ENCODE measurements around the gene ASCL5. TPM values are rescaled to one million over a fixed set of nuclear protein-coding genes. Genes with fewer than 3 reads are reported as not detected.
A peak's percentile ranks its signal among the peaks of the same experiment; 100 is the strongest.
"Not testable (repeated sequence)": the region's sequence is repeated elsewhere in the genome, so short reads cannot be mapped to it uniquely, and the experiment has no call there.

ASCL5 gene
- polyA plus RNA-seq, 4 donors = 0.15 TPM; not detected in 2

- Histone ChIP-seq H3K27ac (ENCODE audit: low read depth in 1 of 3, low read length in 2 of 3) (peak overlapping the region; percentile 63 to 98 (median 73)), H3K4me1 (ENCODE audit: control insufficient read depth in 3 of 3, insufficient read depth in 2 of 3, low read depth in 1 of 3, low read length in 2 of 3) (peaks cover 0 to 22% (median 3%) of the 10 kb centered on the region in 3 donors), H3K36me3 (ENCODE audit: control insufficient read depth in 3 of 3, insufficient read depth in 2 of 3, low read depth in 1 of 3, low read length in 3 of 3) (no peaks in the 10 kb centered on the region), H3K27me3 (ENCODE audit: control insufficient read depth in 3 of 3, insufficient read depth in 3 of 3, low read length in 3 of 3) (peaks cover 0 to 2% (median 0%) of the 10 kb centered on the region in 3 donors), H3K9me3 (ENCODE audit: control insufficient read depth in 2 of 2, insufficient read depth in 1 of 2, low read depth in 1 of 2, low read length in 1 of 2) (no peaks in the 10 kb centered on the region), H3K4me3 (ENCODE audit: low read depth in 1 of 3, low read length in 3 of 3) (peak overlapping the region in 1 of 3 donors; percentile 66)
- no peak for FAIRE-seq
- 76 to 87% (median 84%) methylated on average over 2 of the region's 2 CpGs for WGBS, 3 donors
- DNase-seq = peak in 1 of 2 donors; percentile 42
Observed at GRCh38 chr1:201169971-201170532, 43.1 kb upstream of the ASCL5 start.

- Histone ChIP-seq H3K36me3 (ENCODE audit: control insufficient read depth in 3 of 3, insufficient read depth in 2 of 3, low read depth in 1 of 3, low read length in 3 of 3) (no peaks in the 10 kb centered on the region), H3K27ac (ENCODE audit: low read depth in 1 of 3, low read length in 2 of 3) (no peak overlapping the region), H3K27me3 (ENCODE audit: control insufficient read depth in 3 of 3, insufficient read depth in 3 of 3, low read length in 3 of 3) (peaks cover 0 to 2% (median 0%) of the 10 kb centered on the region in 3 donors), H3K4me3 (ENCODE audit: low read depth in 1 of 3, low read length in 3 of 3) (no peak overlapping the region), H3K9me3 (ENCODE audit: control insufficient read depth in 2 of 2, insufficient read depth in 1 of 2, low read depth in 1 of 2, low read length in 1 of 2) (no peaks in the 10 kb centered on the region), H3K4me1 (ENCODE audit: control insufficient read depth in 3 of 3, insufficient read depth in 2 of 3, low read depth in 1 of 3, low read length in 2 of 3) (peaks cover 0 to 18% (median 3%) of the 10 kb centered on the region in 3 donors)
- DNase-seq (no peak), FAIRE-seq (no peak)
- 64 to 100% (median 92%) methylated on average over 3 of the region's 3 CpGs for WGBS, 3 donors
Observed at GRCh38 chr1:201169203-201169602, 42.2 kb upstream of the ASCL5 start.

- WGBS, 3 donors = 42 to 66% (median 55%) methylated on average over 13 of the region's 13 CpGs
- no peak for FAIRE-seq
- no peak for DNase-seq
- Histone ChIP-seq H3K9me3 (ENCODE audit: control insufficient read depth in 2 of 2, insufficient read depth in 1 of 2, low read depth in 1 of 2, low read length in 1 of 2) (no peaks in the 10 kb centered on the region), H3K4me1 (ENCODE audit: control insufficient read depth in 3 of 3, insufficient read depth in 2 of 3, low read depth in 1 of 3, low read length in 2 of 3) (peaks cover 0 to 15% (median under 1%) of the 10 kb centered on the region in 3 donors), H3K4me3 (ENCODE audit: low read depth in 1 of 3, low read length in 3 of 3) (no peak overlapping the region), H3K36me3 (ENCODE audit: control insufficient read depth in 3 of 3, insufficient read depth in 2 of 3, low read depth in 1 of 3, low read length in 3 of 3) (no peaks in the 10 kb centered on the region), H3K27me3 (ENCODE audit: control insufficient read depth in 3 of 3, insufficient read depth in 3 of 3, low read length in 3 of 3) (peaks cover 0 to 2% (median 0%) of the 10 kb centered on the region in 3 donors), H3K27ac (ENCODE audit: low read depth in 1 of 3, low read length in 2 of 3) (no peak overlapping the region)
Observed at GRCh38 chr1:201167041-201167991, 40.3 kb upstream of the ASCL5 start.

GRCh38 chr1:201164645-201165044, 37.7 kb upstream of the ASCL5 start:
- WGBS, 3 donors = 23 to 62% (median 38%) methylated on average over 7 of the region's 7 CpGs
- FAIRE-seq (no peak), DNase-seq (peak in 1 of 2 donors; percentile 33)
- Histone ChIP-seq H3K9me3 (ENCODE audit: control insufficient read depth in 2 of 2, insufficient read depth in 1 of 2, low read depth in 1 of 2, low read length in 1 of 2) (no peaks in the 10 kb centered on the region), H3K4me1 (ENCODE audit: control insufficient read depth in 3 of 3, insufficient read depth in 2 of 3, low read depth in 1 of 3, low read length in 2 of 3) (no peaks in the 10 kb centered on the region), H3K27ac (ENCODE audit: low read depth in 1 of 3, low read length in 2 of 3) (no peak overlapping the region), H3K27me3 (ENCODE audit: control insufficient read depth in 3 of 3, insufficient read depth in 3 of 3, low read length in 3 of 3) (peaks cover 0 to 2% (median 0%) of the 10 kb centered on the region in 3 donors), H3K36me3 (ENCODE audit: control insufficient read depth in 3 of 3, insufficient read depth in 2 of 3, low read depth in 1 of 3, low read length in 3 of 3) (no peaks in the 10 kb centered on the region), H3K4me3 (ENCODE audit: low read depth in 1 of 3, low read length in 3 of 3) (no peak overlapping the region)

GRCh38 chr1:201163707-201164106, 36.7 kb upstream of the ASCL5 start:
- DNase-seq = no peak
- no peaks in the 10 kb centered on the region for H3K9me3 ChIP-seq (ENCODE audit: control insufficient read depth in 2 of 2, insufficient read depth in 1 of 2, low read depth in 1 of 2, low read length in 1 of 2)
- WGBS, 3 donors = 59 to 74% (median 62%) methylated on average over 4 of the region's 4 CpGs

GRCh38 chr1:201163036-201163435, 36.1 kb upstream of the ASCL5 start:
- not testable (repeated sequence) for H3K36me3 ChIP-seq (ENCODE audit: control insufficient read depth in 3 of 3, insufficient read depth in 2 of 3, low read depth in 1 of 3, low read length in 3 of 3); H3K4me1 ChIP-seq (ENCODE audit: control insufficient read depth in 3 of 3, insufficient read depth in 2 of 3, low read depth in 1 of 3, low read length in 2 of 3); DNase-seq; FAIRE-seq; H3K27me3 ChIP-seq (ENCODE audit: control insufficient read depth in 3 of 3, insufficient read depth in 3 of 3, low read length in 3 of 3); H3K4me3 ChIP-seq (ENCODE audit: low read depth in 1 of 3, low read length in 3 of 3); H3K27ac ChIP-seq (ENCODE audit: low read depth in 1 of 3, low read length in 2 of 3); H3K9me3 ChIP-seq (ENCODE audit: control insufficient read depth in 2 of 2, insufficient read depth in 1 of 2, low read depth in 1 of 2, low read length in 1 of 2)
- WGBS, 3 donors = 89 to 94% (median 90%) methylated on average over 8 of the region's 8 CpGs

More at GRCh38 chr1:201163707-201164106, 36.7 kb upstream of the ASCL5 start:
- no peaks in the 10 kb centered on the region for H3K4me1 ChIP-seq (ENCODE audit: control insufficient read depth in 3 of 3, insufficient read depth in 2 of 3, low read depth in 1 of 3, low read length in 2 of 3)
- no peak overlapping the region for H3K27ac ChIP-seq (ENCODE audit: low read depth in 1 of 3, low read length in 2 of 3)
- H3K4me3 ChIP-seq (ENCODE audit: low read depth in 1 of 3, low read length in 3 of 3) = no peak overlapping the region
- H3K36me3 ChIP-seq (ENCODE audit: control insufficient read depth in 3 of 3, insufficient read depth in 2 of 3, low read depth in 1 of 3, low read length in 3 of 3) = no peaks in the 10 kb centered on the region
- FAIRE-seq = no peak
- H3K27me3 ChIP-seq (ENCODE audit: control insufficient read depth in 3 of 3, insufficient read depth in 3 of 3, low read length in 3 of 3) = peaks cover 0 to 4% (median 0%) of the 10 kb centered on the region in 3 donors

GRCh38 chr1:201157949-201158348, 31.0 kb upstream of the ASCL5 start:
- Histone ChIP-seq H3K27ac (ENCODE audit: low read depth in 1 of 3, low read length in 2 of 3) (no peak overlapping the region), H3K27me3 (ENCODE audit: control insufficient read depth in 3 of 3, insufficient read depth in 3 of 3, low read length in 3 of 3) (peaks cover 0 to 6% (median 2%) of the 10 kb centered on the region in 3 donors), H3K9me3 (ENCODE audit: control insufficient read depth in 2 of 2, insufficient read depth in 1 of 2, low read depth in 1 of 2, low read length in 1 of 2) (no peaks in the 10 kb centered on the region), H3K4me3 (ENCODE audit: low read depth in 1 of 3, low read length in 3 of 3) (no peak overlapping the region), H3K4me1 (ENCODE audit: control insufficient read depth in 3 of 3, insufficient read depth in 2 of 3, low read depth in 1 of 3, low read length in 2 of 3) (peaks cover 0 to 5% (median 4%) of the 10 kb centered on the region in 3 donors), H3K36me3 (ENCODE audit: control insufficient read depth in 3 of 3, insufficient read depth in 2 of 3, low read depth in 1 of 3, low read length in 3 of 3) (no peaks in the 10 kb centered on the region)
- 76 to 91% (median 85%) methylated on average over 2 of the region's 2 CpGs for WGBS, 3 donors
- FAIRE-seq (no peak), DNase-seq (no peak)

- no peak for DNase-seq
- Histone ChIP-seq H3K4me1 (ENCODE audit: control insufficient read depth in 3 of 3, insufficient read depth in 2 of 3, low read depth in 1 of 3, low read length in 2 of 3) (peaks cover 0 to 5% (median 4%) of the 10 kb centered on the region in 3 donors), H3K36me3 (ENCODE audit: control insufficient read depth in 3 of 3, insufficient read depth in 2 of 3, low read depth in 1 of 3, low read length in 3 of 3) (peaks cover 0 to 2% (median 0%) of the 10 kb centered on the region in 3 donors), H3K27me3 (ENCODE audit: control insufficient read depth in 3 of 3, insufficient read depth in 3 of 3, low read length in 3 of 3) (peaks cover 0 to 6% (median 2%) of the 10 kb centered on the region in 3 donors), H3K4me3 (ENCODE audit: low read depth in 1 of 3, low read length in 3 of 3) (no peak overlapping the region), H3K27ac (ENCODE audit: low read depth in 1 of 3, low read length in 2 of 3) (no peak overlapping the region), H3K9me3 (ENCODE audit: control insufficient read depth in 2 of 2, insufficient read depth in 1 of 2, low read depth in 1 of 2, low read length in 1 of 2) (no peaks in the 10 kb centered on the region)
- FAIRE-seq = no peak
Observed at GRCh38 chr1:201156819-201157218, 29.8 kb upstream of the ASCL5 start.
